ENCODE data around the gene SLC6A9.
A peak's percentile ranks its signal among the peaks of the same experiment; 100 is the strongest.

The SLC6A9 gene

GRCh38 chr1:43962324-43962723 is 68.9 kb downstream of the SLC6A9 start:
- Mint-ChIP-seq H3K4me3 (no peak overlapping the region), H3K36me3 (peaks cover 15% of the 10 kb centered on the region), H3K9me3 (no peaks in the 10 kb centered on the region), H3K4me1 (no peaks in the 10 kb centered on the region), H3K27ac (no peak overlapping the region), H3K27me3 (no peaks in the 10 kb centered on the region)
- DNase-seq (ENCODE audit: low spot score in 2 of 2) (no peak), ATAC-seq (ENCODE audit: low read depth) (no peak)

GRCh38 chr1:43961692-43962091 is 69.6 kb downstream of the SLC6A9 start:
- Mint-ChIP-seq H3K27me3 (no peaks in the 10 kb centered on the region), H3K36me3 (peaks cover 18% of the 10 kb centered on the region)

GRCh38 chr1:43960798-43961197 is 70.5 kb downstream of the SLC6A9 start:
- no peaks in the 10 kb centered on the region for H3K9me3 Mint-ChIP-seq
- H3K4me1 Mint-ChIP-seq = no peaks in the 10 kb centered on the region
- no peak overlapping the region for H3K27ac Mint-ChIP-seq
- peaks cover 18% of the 10 kb centered on the region for H3K36me3 Mint-ChIP-seq
- H3K27me3 Mint-ChIP-seq = no peaks in the 10 kb centered on the region
- DNase-seq (ENCODE audit: low spot score in 2 of 2) (no peak), ATAC-seq (ENCODE audit: low read depth) (no peak)
- H3K4me3 Mint-ChIP-seq = no peak overlapping the region

More at GRCh38 chr1:43961692-43962091, 69.6 kb downstream of the SLC6A9 start:
- ATAC-seq (ENCODE audit: low read depth) = no peak
- H3K9me3 Mint-ChIP-seq = no peaks in the 10 kb centered on the region
- H3K27ac Mint-ChIP-seq = no peak overlapping the region
- H3K4me1 Mint-ChIP-seq = no peaks in the 10 kb centered on the region
- no peak for DNase-seq (ENCODE audit: low spot score in 2 of 2)
- H3K4me3 Mint-ChIP-seq = no peak overlapping the region

- Mint-ChIP-seq H3K27me3 (no peaks in the 10 kb centered on the region), H3K4me3 (no peak overlapping the region), H3K4me1 (peaks cover 7% of the 10 kb centered on the region), H3K27ac (no peak overlapping the region), H3K36me3 (peaks cover 18% of the 10 kb centered on the region), H3K9me3 (no peaks in the 10 kb centered on the region)
- ATAC-seq (ENCODE audit: low read depth) (no peak), DNase-seq (ENCODE audit: low spot score in 2 of 2) (no peak)
Observed at GRCh38 chr1:43958351-43959255, 72.7 kb downstream of the SLC6A9 start.

- Mint-ChIP-seq H3K9me3 (no peaks in the 10 kb centered on the region), H3K27me3 (no peaks in the 10 kb centered on the region), H3K27ac (no peak overlapping the region), H3K4me3 (no peak overlapping the region), H3K36me3 (peaks cover 17% of the 10 kb centered on the region), H3K4me1 (peaks cover 7% of the 10 kb centered on the region)
- DNase-seq (ENCODE audit: low spot score in 2 of 2) = no peak
- no peak for ATAC-seq (ENCODE audit: low read depth)
Observed at GRCh38 chr1:43957407-43958040, 73.7 kb downstream of the SLC6A9 start.

- Mint-ChIP-seq H3K36me3 (peaks cover 13% of the 10 kb centered on the region), H3K4me1 (peaks cover 7% of the 10 kb centered on the region), H3K9me3 (no peaks in the 10 kb centered on the region), H3K27ac (no peak overlapping the region), H3K4me3 (no peak overlapping the region), H3K27me3 (no peaks in the 10 kb centered on the region)
- no peak for ATAC-seq (ENCODE audit: low read depth)
- DNase-seq (ENCODE audit: low spot score in 2 of 2) = no peak
Observed at GRCh38 chr1:43956234-43956633, 75.0 kb downstream of the SLC6A9 start.

GRCh38 chr1:43954036-43954435 is 77.2 kb downstream of the SLC6A9 start:
- Mint-ChIP-seq H3K9me3 (no peaks in the 10 kb centered on the region), H3K27me3 (no peaks in the 10 kb centered on the region), H3K4me3 (no peak overlapping the region), H3K27ac (no peak overlapping the region), H3K4me1 (peaks cover 18% of the 10 kb centered on the region), H3K36me3 (peaks cover 15% of the 10 kb centered on the region)
- ATAC-seq (ENCODE audit: low read depth) = no peak
- no peak for DNase-seq (ENCODE audit: low spot score in 2 of 2)

GRCh38 chr1:43953361-43953760 is 77.9 kb downstream of the SLC6A9 start:
- Mint-ChIP-seq H3K4me3 (no peak overlapping the region), H3K4me1 (peaks cover 18% of the 10 kb centered on the region)
- no peak for ATAC-seq (ENCODE audit: low read depth)

GRCh38 chr1:43952731-43953346 is 78.4 kb downstream of the SLC6A9 start:
- no peak overlapping the region for H3K4me3 Mint-ChIP-seq
- H3K9me3 Mint-ChIP-seq = no peaks in the 10 kb centered on the region
- no peak overlapping the region for H3K27ac Mint-ChIP-seq
- no peaks in the 10 kb centered on the region for H3K27me3 Mint-ChIP-seq
- H3K4me1 Mint-ChIP-seq = peaks cover 21% of the 10 kb centered on the region
- ATAC-seq (ENCODE audit: low read depth) (no peak), DNase-seq (ENCODE audit: low spot score in 2 of 2) (no peak)
- H3K36me3 Mint-ChIP-seq = peaks cover 10% of the 10 kb centered on the region

More at GRCh38 chr1:43953361-43953760, 77.9 kb downstream of the SLC6A9 start:
- peaks cover 13% of the 10 kb centered on the region for H3K36me3 Mint-ChIP-seq
- DNase-seq (ENCODE audit: low spot score in 2 of 2) = no peak
- H3K9me3 Mint-ChIP-seq = no peaks in the 10 kb centered on the region
- H3K27ac Mint-ChIP-seq = no peak overlapping the region
- no peaks in the 10 kb centered on the region for H3K27me3 Mint-ChIP-seq

GRCh38 chr1:43951021-43951985 is 80.0 kb downstream of the SLC6A9 start:
- H3K4me3 Mint-ChIP-seq = no peak overlapping the region

GRCh38 chr1:43949678-43950077 is 81.6 kb downstream of the SLC6A9 start:
- Mint-ChIP-seq H3K27me3 (no peaks in the 10 kb centered on the region), H3K9me3 (no peaks in the 10 kb centered on the region), H3K4me3 (no peak overlapping the region), H3K27ac (no peak overlapping the region), H3K36me3 (peaks cover 6% of the 10 kb centered on the region), H3K4me1 (peaks cover 30% of the 10 kb centered on the region)
- ATAC-seq (ENCODE audit: low read depth) (no peak), DNase-seq (ENCODE audit: low spot score in 2 of 2) (no peak)

More at GRCh38 chr1:43951021-43951985, 80.0 kb downstream of the SLC6A9 start:
- Mint-ChIP-seq H3K27ac (no peak overlapping the region), H3K9me3 (no peaks in the 10 kb centered on the region), H3K36me3 (peaks cover 6% of the 10 kb centered on the region), H3K4me1 (peaks cover 22% of the 10 kb centered on the region), H3K27me3 (no peaks in the 10 kb centered on the region)
- DNase-seq (ENCODE audit: low spot score in 2 of 2) (no peak), ATAC-seq (ENCODE audit: low read depth) (no peak)

- Mint-ChIP-seq H3K4me1 (peaks cover 30% of the 10 kb centered on the region), H3K9me3 (no peaks in the 10 kb centered on the region), H3K4me3 (peak overlapping the region; percentile 95), H3K27me3 (no peaks in the 10 kb centered on the region), H3K27ac (peak overlapping the region; percentile 97), H3K36me3 (peaks cover 6% of the 10 kb centered on the region)
- ATAC-seq (ENCODE audit: low read depth) = no peak
- DNase-seq (ENCODE audit: low spot score in 2 of 2) = no peak
Observed at GRCh38 chr1:43947874-43948437, 83.3 kb downstream of the SLC6A9 start.

All from memory B cell (primary cell).